Activated naive CD4-positive, alpha-beta T cell treated with anti-CD3 and anti-CD28 coated beads, Interleukin-2, amount 50 U/mL, for 72 hours (primary cell): ENCODE measurements around the gene RPTOR. TPM values are rescaled to one million over a fixed set of nuclear protein-coding genes. Genes with fewer than 3 reads are reported as not detected.
A peak's percentile ranks its signal among the peaks of the same experiment; 100 is the strongest.
"Not testable (repeated sequence)": the region's sequence is repeated elsewhere in the genome, so short reads cannot be mapped to it uniquely, and the experiment has no call there.

Source experiments
- ATAC-seq, 2 donors: fragments of 150-1000 bp; cut with Tn5 transposase; 2 replicates each; pipeline ENCODE4 v1.10.0; 2021; ENCODE audit warnings: mild to moderate bottlenecking in 2 of 2, moderate library complexity in 2 of 2
- DNase-seq, 2 donors: peaks; one replicate each; pipeline ENCODE4 v3.0.0; 2021 to 2022; ENCODE audit warnings: low spot score in 2 of 2
- H3K27ac Mint-ChIP-seq, 2 donors: one replicate each; pipeline ENCODE4 v1.8.0; 2022; ENCODE audit warnings: mild to moderate bottlenecking in 2 of 2, mixed read lengths in 2 of 2
- H3K36me3 Mint-ChIP-seq, 2 donors: one replicate each; pipeline ENCODE4 v1.8.0; 2022; ENCODE audit warnings: mixed read lengths in 2 of 2
- H3K9me3 Mint-ChIP-seq, 2 donors: one replicate each; pipeline ENCODE4 v1.8.0; 2022; ENCODE audit warnings: mixed read lengths in 2 of 2
- total RNA-seq, 2 donors: library from RNA; stranded (reverse); gene quantifications; one replicate each; pipeline ENCODE4 v1.2.3, GENCODE V29; 2022

The RPTOR gene
- total RNA-seq, 2 donors from 2014 or later, result 59.5 to 128 TPM

GRCh38 chr17:80863626-80864025 is 319.0 kb downstream of the RPTOR start:
- DNase-seq (no peak), ATAC-seq (no peak)
- Mint-ChIP-seq H3K27ac (peak overlapping the region; percentile 73 to 100), H3K36me3 (peaks cover 47 to 70% of the 10 kb centered on the region in 2 donors), H3K9me3 (peaks cover 13 to 24% of the 10 kb centered on the region in 2 donors)

GRCh38 chr17:80864751-80865150 is 320.1 kb downstream of the RPTOR start:
- Mint-ChIP-seq H3K9me3 (peaks cover 13 to 24% of the 10 kb centered on the region in 2 donors), H3K36me3 (peaks cover 45 to 67% of the 10 kb centered on the region in 2 donors), H3K27ac (peak overlapping the region in 1 of 2 donors; percentile 100)
- no peak for ATAC-seq
- DNase-seq, result no peak

GRCh38 chr17:80866050-80866793 is 321.6 kb downstream of the RPTOR start:
- H3K36me3 Mint-ChIP-seq, result peaks cover 38 to 60% of the 10 kb centered on the region in 2 donors
- peak in 1 of 2 donors; percentile 75 for DNase-seq
- peak; percentile 52 to 62 for ATAC-seq
- peak overlapping the region; percentile 73 to 100 for H3K27ac Mint-ChIP-seq
- H3K9me3 Mint-ChIP-seq, result peaks cover 13 to 24% of the 10 kb centered on the region in 2 donors

GRCh38 chr17:80868022-80868609 is 323.5 kb downstream of the RPTOR start:
- DNase-seq (no peak), ATAC-seq (peak; percentile 36 to 41)
- Mint-ChIP-seq H3K36me3 (peaks cover 24 to 54% of the 10 kb centered on the region in 2 donors), H3K27ac (peak overlapping the region in 1 of 2 donors; percentile 100), H3K9me3 (peaks cover 8 to 17% of the 10 kb centered on the region in 2 donors)

GRCh38 chr17:80869481-80870145 is 325.0 kb downstream of the RPTOR start:
- Mint-ChIP-seq H3K9me3 (peaks cover 4 to 5% of the 10 kb centered on the region in 2 donors), H3K27ac (peak overlapping the region; percentile 58 to 93), H3K36me3 (peaks cover 19 to 51% of the 10 kb centered on the region in 2 donors)
- ATAC-seq (no peak), DNase-seq (no peak)

- Mint-ChIP-seq H3K9me3 (no peaks in the 10 kb centered on the region), H3K36me3 (peaks cover 25 to 52% of the 10 kb centered on the region in 2 donors), H3K27ac (peak overlapping the region; percentile 12 to 93)
- peak; percentile 75 to 78 for ATAC-seq
- no peak for DNase-seq
Measured at GRCh38 chr17:80870401-80870800, 325.8 kb downstream of the RPTOR start.

GRCh38 chr17:80871341-80871740 is 326.7 kb downstream of the RPTOR start:
- H3K9me3 Mint-ChIP-seq, result no peaks in the 10 kb centered on the region
- H3K27ac Mint-ChIP-seq, result peak overlapping the region; percentile 73 to 93
- ATAC-seq, result peak in 1 of 2 donors; percentile 30
- no peak for DNase-seq
- H3K36me3 Mint-ChIP-seq, result peaks cover 27 to 48% of the 10 kb centered on the region in 2 donors

- peak overlapping the region in 1 of 2 donors; percentile 93 for H3K27ac Mint-ChIP-seq
- peaks cover 0 to 3% of the 10 kb centered on the region in 2 donors for H3K9me3 Mint-ChIP-seq
- DNase-seq (no peak), ATAC-seq (no peak)
- H3K36me3 Mint-ChIP-seq, result peaks cover 32 to 50% of the 10 kb centered on the region in 2 donors
Measured at GRCh38 chr17:80872001-80872500, 327.4 kb downstream of the RPTOR start.

GRCh38 chr17:80872501-80873306 is 328.1 kb downstream of the RPTOR start:
- H3K9me3 Mint-ChIP-seq, result peaks cover 0 to 6% of the 10 kb centered on the region in 2 donors
- ATAC-seq, result no peak
- peaks cover 36 to 55% of the 10 kb centered on the region in 2 donors for H3K36me3 Mint-ChIP-seq
- no peak for DNase-seq
- peak overlapping the region in 1 of 2 donors; percentile 93 for H3K27ac Mint-ChIP-seq

GRCh38 chr17:80873307-80873951 is 328.8 kb downstream of the RPTOR start:
- ATAC-seq (no peak), DNase-seq (no peak)
- Mint-ChIP-seq H3K27ac (peak overlapping the region in 1 of 2 donors; percentile 93), H3K9me3 (peaks cover 0 to 6% of the 10 kb centered on the region in 2 donors), H3K36me3 (peaks cover 36 to 55% of the 10 kb centered on the region in 2 donors)

GRCh38 chr17:80874866-80875445 is 330.3 kb downstream of the RPTOR start:
- peaks cover 35 to 57% of the 10 kb centered on the region in 2 donors for H3K36me3 Mint-ChIP-seq
- peak overlapping the region; percentile 11 to 93 for H3K27ac Mint-ChIP-seq
- ATAC-seq (no peak), DNase-seq (no peak)
- peaks cover 0 to 9% of the 10 kb centered on the region in 2 donors for H3K9me3 Mint-ChIP-seq

- not testable (repeated sequence) for H3K9me3 Mint-ChIP-seq, ATAC-seq, DNase-seq
- Mint-ChIP-seq H3K36me3 (peaks cover 38 to 62% of the 10 kb centered on the region in 2 donors), H3K27ac (peak overlapping the region; percentile 11 to 93)
Measured at GRCh38 chr17:80875480-80875995, 330.9 kb downstream of the RPTOR start.

- not testable (repeated sequence) for ATAC-seq, DNase-seq, H3K9me3 Mint-ChIP-seq
- peak overlapping the region; percentile 96 to 99 for H3K27ac Mint-ChIP-seq
- peaks cover 40 to 62% of the 10 kb centered on the region in 2 donors for H3K36me3 Mint-ChIP-seq
Measured at GRCh38 chr17:80876456-80876949, 331.9 kb downstream of the RPTOR start.

- DNase-seq (peak; percentile 70 to 87), ATAC-seq (peak; percentile 89 to 96)
- H3K27ac Mint-ChIP-seq, result peak overlapping the region; percentile 96 to 99
- H3K36me3 Mint-ChIP-seq, result peaks cover 46 to 61% of the 10 kb centered on the region in 2 donors
- peaks cover 0 to 9% of the 10 kb centered on the region in 2 donors for H3K9me3 Mint-ChIP-seq
Measured at GRCh38 chr17:80876950-80877728, 332.5 kb downstream of the RPTOR start.
